Upper lobe of left lung (tissue), 6 donors: ENCODE data around the gene WFDC1. TPM values are rescaled to one million over a fixed set of nuclear protein-coding genes. Genes with fewer than 3 reads are reported as not detected.

Experiments
- ATAC-seq, 2 donors: fragments of 200-7000 bp; cut with Tn5 transposase; one replicate each; pipeline ENCODE4 v1.9.1; 2022; ENCODE audit warnings: mild to moderate bottlenecking in 2 of 2, moderate library complexity in 2 of 2; ENCODE audit not compliant: low FRiP score in 2 of 2
- DNase-seq, 2 donors: peaks; one replicate each; pipeline ENCODE4 v3.0.0-alpha.2; 2019 to 2020
- H3K27ac ChIP-seq, 4 donors: fragments of 200-600 bp; sonication (generic); one replicate each; pipeline ENCODE4 v1.5.1; 2016 to 2019
- H3K27me3 ChIP-seq, 4 donors: fragments of 200-600 bp; sonication (generic); one replicate each; pipeline ENCODE4 v1.5.1; 2017 to 2019
- H3K36me3 ChIP-seq, 4 donors: fragments of 200-600 bp; sonication (generic); one replicate each; pipeline ENCODE4 v1.5.1; 2016 to 2019
- H3K4me1 ChIP-seq, 4 donors: fragments of 200-600 bp; sonication (generic); one replicate each; pipeline ENCODE4 v1.5.1; 2018 to 2019
- H3K4me3 ChIP-seq, 4 donors: fragments of 200-600 bp; sonication (generic); one replicate each; pipeline ENCODE4 v1.5.1; 2017 to 2019; ENCODE audit warnings: mild to moderate bottlenecking in 2 of 4, moderate library complexity in 1 of 4
- H3K9me3 ChIP-seq, 4 donors: fragments of 200-600 bp; sonication (generic); one replicate each; pipeline ENCODE4 v1.5.1; 2018 to 2019
- EP300 ChIP-seq, 4 donors: sonication (generic); formaldehyde crosslinking; IDR thresholded peaks; one replicate each; pipeline ENCODE4 v1.5.1; 2017; ENCODE audit warnings: antibody characterized with exemption in 4 of 4, control low read depth in 2 of 4
- POLR2A ChIP-seq, 4 donors: fragments of 450-650 bp; IDR thresholded peaks; one replicate each; pipeline ENCODE4 v1.5.1; 2016 to 2017; ENCODE audit warnings: antibody characterized with exemption in 4 of 4, mild to moderate bottlenecking in 2 of 4
- POLR2AphosphoS5 ChIP-seq, 2 donors: sonication (generic); formaldehyde crosslinking; IDR thresholded peaks; one replicate each; pipeline ENCODE4 v1.5.1; 2017; ENCODE audit warnings: antibody characterized with exemption in 2 of 2
- WGBS, 2 donors: methylation state at CpG; one replicate each; pipeline ENCODE4 v1.1.5; 2017 to 2018; 5-methylcytosine and 5-hydroxymethylcytosine counted together
- total RNA-seq, 6 donors: library from RNA; depleted of rRNA in 4 of 6; stranded (reverse); fragments of >200 nt in 4 of 6; gene quantifications; one replicate each; pipeline versions ENCODE4 v1.1.0 to v1.2.1, GENCODE V29; 2016 to 2021
- TF ChIP-seq, protein P1 (sequence below), 6 experiments: fragments of 450-650 bp in 4 of 6; fragments of 200-600 bp in 2 of 6; sonication (generic) in 2 of 6; IDR thresholded peaks; one replicate each; pipeline ENCODE4 v1.5.1; 2016 to 2019; ENCODE audit warnings: antibody characterized with exemption in 6 of 6
- donor health status: DM: no; HTN: no; CAD: no; lungs with moderate emphysema.
- donor health status: DM: no; HTN: yes; CAD: no; lungs with severe emphysema.

The WFDC1 gene
- total RNA-seq, 6 donors from 2014 or later = 3.5 to 63.0 (median 10.2) TPM

DNA sequence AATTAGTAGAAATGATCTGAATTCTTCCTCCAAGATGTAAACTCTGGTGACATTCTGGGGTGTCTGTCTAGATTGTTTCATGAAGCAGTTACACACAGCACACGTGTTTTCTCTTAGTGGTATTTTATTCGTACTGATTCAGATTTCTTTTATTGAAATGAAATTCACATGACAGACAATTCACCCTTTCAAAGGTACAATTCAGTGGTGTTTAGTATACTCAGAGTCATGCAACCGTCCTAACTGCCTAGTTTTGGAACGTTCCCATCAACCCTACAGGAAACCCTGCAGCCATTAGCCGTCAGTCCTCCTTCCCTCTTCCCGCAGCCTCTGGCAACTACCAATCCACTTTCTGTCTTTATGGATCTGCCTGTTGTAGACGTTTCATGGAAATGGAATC is 8.8 kb downstream of the WFDC1 start:
- DNase-seq (no peak), ATAC-seq (no peak)
- peaks cover 17 to 30% (median 24%) of the 10 kb centered on the region in 4 donors for H3K4me1 ChIP-seq
- peak overlapping the region; percentile 60 to 86 (median 81) for H3K27ac ChIP-seq
- no peaks in the 10 kb centered on the region for H3K36me3 ChIP-seq
- no peaks in the 10 kb centered on the region for H3K9me3 ChIP-seq
- WGBS, 2 donors = 58 to 59% methylated on average over 7 of the region's 7 CpGs
- H3K27me3 ChIP-seq = no peaks in the 10 kb centered on the region
- H3K4me3 ChIP-seq = no peak overlapping the region
- TF ChIP-seq, protein P1, sequence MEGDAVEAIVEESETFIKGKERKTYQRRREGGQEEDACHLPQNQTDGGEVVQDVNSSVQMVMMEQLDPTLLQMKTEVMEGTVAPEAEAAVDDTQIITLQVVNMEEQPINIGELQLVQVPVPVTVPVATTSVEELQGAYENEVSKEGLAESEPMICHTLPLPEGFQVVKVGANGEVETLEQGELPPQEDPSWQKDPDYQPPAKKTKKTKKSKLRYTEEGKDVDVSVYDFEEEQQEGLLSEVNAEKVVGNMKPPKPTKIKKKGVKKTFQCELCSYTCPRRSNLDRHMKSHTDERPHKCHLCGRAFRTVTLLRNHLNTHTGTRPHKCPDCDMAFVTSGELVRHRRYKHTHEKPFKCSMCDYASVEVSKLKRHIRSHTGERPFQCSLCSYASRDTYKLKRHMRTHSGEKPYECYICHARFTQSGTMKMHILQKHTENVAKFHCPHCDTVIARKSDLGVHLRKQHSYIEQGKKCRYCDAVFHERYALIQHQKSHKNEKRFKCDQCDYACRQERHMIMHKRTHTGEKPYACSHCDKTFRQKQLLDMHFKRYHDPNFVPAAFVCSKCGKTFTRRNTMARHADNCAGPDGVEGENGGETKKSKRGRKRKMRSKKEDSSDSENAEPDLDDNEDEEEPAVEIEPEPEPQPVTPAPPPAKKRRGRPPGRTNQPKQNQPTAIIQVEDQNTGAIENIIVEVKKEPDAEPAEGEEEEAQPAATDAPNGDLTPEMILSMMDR (IDR thresholded peaks at IDR 0.05) = no peak
- TF ChIP-seq POLR2A (IDR thresholded peaks at IDR 0.05) = no peak
- TF ChIP-seq EP300 (IDR thresholded peaks at IDR 0.05) = no peak

- Histone ChIP-seq H3K9me3 (no peaks in the 10 kb centered on the region), H3K27me3 (no peaks in the 10 kb centered on the region), H3K27ac (peak overlapping the region in 1 of 4 donors; percentile 57), H3K4me3 (no peak overlapping the region), H3K36me3 (no peaks in the 10 kb centered on the region), H3K4me1 (peaks cover 13 to 25% (median 17%) of the 10 kb centered on the region in 4 donors)
- ATAC-seq (no peak), DNase-seq (no peak)
- TF ChIP-seq EP300 (IDR thresholded peaks at IDR 0.05) (no peak), POLR2A (IDR thresholded peaks at IDR 0.05) (no peak), POLR2AphosphoS5 (IDR thresholded peaks at IDR 0.05) (no peak)
- TF ChIP-seq, protein P1 (IDR thresholded peaks at IDR 0.05) = no peak
- 87 to 92% methylated on average over 3 of the region's 3 CpGs for WGBS, 2 donors
These were observed 11.9 kb downstream of the WFDC1 start for GRCh38 chr16:84306564-84306963.

- DNase-seq (no peak), ATAC-seq (no peak)
- Histone ChIP-seq H3K36me3 (no peaks in the 10 kb centered on the region), H3K4me1 (peaks cover 13 to 24% (median 14%) of the 10 kb centered on the region in 4 donors), H3K4me3 (no peak overlapping the region), H3K27ac (peak overlapping the region in 1 of 4 donors; percentile 57), H3K27me3 (no peaks in the 10 kb centered on the region), H3K9me3 (no peaks in the 10 kb centered on the region)
- 84 to 92% methylated on average over 22 of the region's 22 CpGs for WGBS, 2 donors
- TF ChIP-seq POLR2AphosphoS5 (IDR thresholded peaks at IDR 0.05) = no peak
- TF ChIP-seq, protein P1 (IDR thresholded peaks at IDR 0.05) = no peak
- TF ChIP-seq POLR2A (IDR thresholded peaks at IDR 0.05) = no peak
- no peak for TF ChIP-seq EP300 (IDR thresholded peaks at IDR 0.05)
These were observed 12.7 kb downstream of the WFDC1 start for GRCh38 chr16:84307209-84307954.

GRCh38 chr16:84308120-84308519 is 13.4 kb downstream of the WFDC1 start:
- no peaks in the 10 kb centered on the region for H3K9me3 ChIP-seq
- DNase-seq = peak in 1 of 2 donors; percentile 34
- ATAC-seq = peak; percentile 42 to 50

More at GRCh38 chr16:84308120-84308519, 13.4 kb downstream of the WFDC1 start:
- Histone ChIP-seq H3K4me3 (no peak overlapping the region), H3K27ac (peak overlapping the region in 1 of 4 donors; percentile 52), H3K4me1 (peaks cover 13 to 26% (median 14%) of the 10 kb centered on the region in 4 donors), H3K27me3 (no peaks in the 10 kb centered on the region), H3K36me3 (no peaks in the 10 kb centered on the region)
- whole genome bisulfite sequencing, 2 donors = 40 to 73% methylated on average over 5 to 11 of the region's 11 CpGs
- TF ChIP-seq, protein P1 (IDR thresholded peaks at IDR 0.05) = peak; percentile 56 to 72 (median 71)
- no peak for TF ChIP-seq POLR2A (IDR thresholded peaks at IDR 0.05)
